Memory B cell (primary cell): ENCODE results near the gene CCDC194.

ENCODE experiments used
- ATAC-seq: fragments of 150-1000 bp; cut with Tn5 transposase; 2 replicates; pipeline ENCODE4 v1.10.0; 2021; ENCODE audit warnings: low read depth, mild to moderate bottlenecking, moderate library complexity
- DNase-seq, 2 donors: peaks; one replicate each; pipeline ENCODE4 v3.0.0; 2022; ENCODE audit warnings: low spot score in 2 of 2
- H3K27ac Mint-ChIP-seq: one replicate; pipeline ENCODE4 v1.8.0; 2022; ENCODE audit warnings: mild to moderate bottlenecking, moderate library complexity, mixed read lengths
- H3K27me3 Mint-ChIP-seq: one replicate; pipeline ENCODE4 v1.8.0; 2022; ENCODE audit warnings: mixed read lengths
- H3K36me3 Mint-ChIP-seq: one replicate; pipeline ENCODE4 v1.8.0; 2022; ENCODE audit warnings: mild to moderate bottlenecking, mixed read lengths
- H3K4me1 Mint-ChIP-seq: one replicate; pipeline ENCODE4 v1.8.0; 2022; ENCODE audit warnings: mixed read lengths
- H3K4me3 Mint-ChIP-seq: one replicate; pipeline ENCODE4 v1.8.0; 2022; ENCODE audit warnings: mild to moderate bottlenecking, moderate library complexity, mixed read lengths
- H3K9me3 Mint-ChIP-seq: one replicate; pipeline ENCODE4 v1.8.0; 2022; ENCODE audit warnings: mixed read lengths

The CCDC194 gene

GRCh38 chr19:17346109-17346671, 47.8 kb downstream of the CCDC194 start:
- no peaks in the 10 kb centered on the region for H3K36me3 Mint-ChIP-seq
- peaks cover 6% of the 10 kb centered on the region for H3K4me1 Mint-ChIP-seq
- H3K4me3 Mint-ChIP-seq, result no peak overlapping the region
- ATAC-seq (peak; percentile 97), DNase-seq (peak; percentile 78 to 87)
- no peak overlapping the region for H3K27ac Mint-ChIP-seq
- H3K27me3 Mint-ChIP-seq, result peaks cover 11% of the 10 kb centered on the region
- no peaks in the 10 kb centered on the region for H3K9me3 Mint-ChIP-seq

GRCh38 chr19:17341845-17342244, 52.2 kb downstream of the CCDC194 start:
- DNase-seq, result no peak
- no peak for ATAC-seq
- H3K4me1 Mint-ChIP-seq, result peaks cover 9% of the 10 kb centered on the region
- H3K27ac Mint-ChIP-seq, result no peak overlapping the region
- no peaks in the 10 kb centered on the region for H3K27me3 Mint-ChIP-seq
- peaks cover 4% of the 10 kb centered on the region for H3K36me3 Mint-ChIP-seq
- no peaks in the 10 kb centered on the region for H3K9me3 Mint-ChIP-seq
- H3K4me3 Mint-ChIP-seq, result no peak overlapping the region

GRCh38 chr19:17341386-17341785, 52.6 kb downstream of the CCDC194 start:
- no peak for DNase-seq

GRCh38 chr19:17340871-17341357, 53.1 kb downstream of the CCDC194 start:
- peaks cover 4% of the 10 kb centered on the region for H3K36me3 Mint-ChIP-seq
- ATAC-seq (no peak), DNase-seq (no peak)
- peaks cover 8% of the 10 kb centered on the region for H3K4me1 Mint-ChIP-seq
- H3K9me3 Mint-ChIP-seq, result no peaks in the 10 kb centered on the region
- H3K27me3 Mint-ChIP-seq, result no peaks in the 10 kb centered on the region
- H3K4me3 Mint-ChIP-seq, result no peak overlapping the region
- H3K27ac Mint-ChIP-seq, result no peak overlapping the region

More at GRCh38 chr19:17341386-17341785, 52.6 kb downstream of the CCDC194 start:
- Mint-ChIP-seq H3K27ac (no peak overlapping the region), H3K27me3 (no peaks in the 10 kb centered on the region), H3K4me3 (no peak overlapping the region), H3K4me1 (peaks cover 12% of the 10 kb centered on the region), H3K36me3 (peaks cover 4% of the 10 kb centered on the region), H3K9me3 (no peaks in the 10 kb centered on the region)
- no peak for ATAC-seq
